ENCODE results near the gene ACSL4.
"Not testable (repeated sequence)": the region's sequence is repeated elsewhere in the genome, so short reads cannot be mapped to it uniquely, and the experiment has no call there.

The ACSL4 gene

GRCh38 chrX:109685656-109686078 lies 47.4 kb downstream of the ACSL4 start:
- no peaks in the 10 kb centered on the region for H3K27me3 ChIP-seq (ENCODE audit: insufficient read depth, poor library complexity, severe bottlenecking)
- H3K4me1 ChIP-seq (ENCODE audit: insufficient read depth, poor library complexity, severe bottlenecking), result no peaks in the 10 kb centered on the region
- H3K9me3 ChIP-seq (ENCODE audit: severe bottlenecking), result no peaks in the 10 kb centered on the region
- H3K27ac ChIP-seq (ENCODE audit: poor library complexity, severe bottlenecking), result no peak overlapping the region
- TF ChIP-seq, protein P1, sequence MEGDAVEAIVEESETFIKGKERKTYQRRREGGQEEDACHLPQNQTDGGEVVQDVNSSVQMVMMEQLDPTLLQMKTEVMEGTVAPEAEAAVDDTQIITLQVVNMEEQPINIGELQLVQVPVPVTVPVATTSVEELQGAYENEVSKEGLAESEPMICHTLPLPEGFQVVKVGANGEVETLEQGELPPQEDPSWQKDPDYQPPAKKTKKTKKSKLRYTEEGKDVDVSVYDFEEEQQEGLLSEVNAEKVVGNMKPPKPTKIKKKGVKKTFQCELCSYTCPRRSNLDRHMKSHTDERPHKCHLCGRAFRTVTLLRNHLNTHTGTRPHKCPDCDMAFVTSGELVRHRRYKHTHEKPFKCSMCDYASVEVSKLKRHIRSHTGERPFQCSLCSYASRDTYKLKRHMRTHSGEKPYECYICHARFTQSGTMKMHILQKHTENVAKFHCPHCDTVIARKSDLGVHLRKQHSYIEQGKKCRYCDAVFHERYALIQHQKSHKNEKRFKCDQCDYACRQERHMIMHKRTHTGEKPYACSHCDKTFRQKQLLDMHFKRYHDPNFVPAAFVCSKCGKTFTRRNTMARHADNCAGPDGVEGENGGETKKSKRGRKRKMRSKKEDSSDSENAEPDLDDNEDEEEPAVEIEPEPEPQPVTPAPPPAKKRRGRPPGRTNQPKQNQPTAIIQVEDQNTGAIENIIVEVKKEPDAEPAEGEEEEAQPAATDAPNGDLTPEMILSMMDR (IDR thresholded peaks at IDR 0.05; ENCODE audit: poor library complexity, severe bottlenecking), result no peak
- no peak overlapping the region for H3K4me3 ChIP-seq (ENCODE audit: severe bottlenecking)
- H3K36me3 ChIP-seq (ENCODE audit: low read depth), result peaks cover 36% of the 10 kb centered on the region
- no peak for ATAC-seq (ENCODE audit: low read depth)
- no peak for DNase-seq (ENCODE audit: low spot score)

DNA sequence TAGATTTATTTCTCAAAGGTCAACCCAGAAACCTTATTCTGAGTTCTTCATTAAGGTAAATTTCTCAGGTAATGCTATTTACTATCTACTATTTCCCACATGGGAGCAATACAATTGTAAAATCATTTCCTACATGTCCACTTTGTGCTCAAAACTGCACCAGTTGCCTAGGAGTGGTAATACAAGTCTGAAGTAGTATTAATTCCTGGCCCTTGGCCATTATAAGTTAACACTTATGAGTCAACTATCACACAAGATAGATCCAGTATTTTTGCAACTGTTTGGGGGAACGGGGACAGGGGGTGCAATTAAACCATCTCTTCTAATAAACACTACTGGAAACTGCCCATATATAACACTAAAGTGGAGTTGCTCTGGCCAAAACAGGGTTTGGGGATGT lies 48.9 kb downstream of the ACSL4 start:
- Histone ChIP-seq H3K27me3 (ENCODE audit: insufficient read depth, poor library complexity, severe bottlenecking) (no peaks in the 10 kb centered on the region), H3K4me3 (ENCODE audit: severe bottlenecking) (no peak overlapping the region), H3K27ac (ENCODE audit: poor library complexity, severe bottlenecking) (no peak overlapping the region), H3K36me3 (ENCODE audit: low read depth) (peaks cover 50% of the 10 kb centered on the region), H3K9me3 (ENCODE audit: severe bottlenecking) (no peaks in the 10 kb centered on the region), H3K4me1 (ENCODE audit: insufficient read depth, poor library complexity, severe bottlenecking) (no peaks in the 10 kb centered on the region)
- DNase-seq (ENCODE audit: low spot score) (no peak), ATAC-seq (ENCODE audit: low read depth) (no peak)
- TF ChIP-seq, protein P1 (IDR thresholded peaks at IDR 0.05; ENCODE audit: poor library complexity, severe bottlenecking), result no peak

DNA sequence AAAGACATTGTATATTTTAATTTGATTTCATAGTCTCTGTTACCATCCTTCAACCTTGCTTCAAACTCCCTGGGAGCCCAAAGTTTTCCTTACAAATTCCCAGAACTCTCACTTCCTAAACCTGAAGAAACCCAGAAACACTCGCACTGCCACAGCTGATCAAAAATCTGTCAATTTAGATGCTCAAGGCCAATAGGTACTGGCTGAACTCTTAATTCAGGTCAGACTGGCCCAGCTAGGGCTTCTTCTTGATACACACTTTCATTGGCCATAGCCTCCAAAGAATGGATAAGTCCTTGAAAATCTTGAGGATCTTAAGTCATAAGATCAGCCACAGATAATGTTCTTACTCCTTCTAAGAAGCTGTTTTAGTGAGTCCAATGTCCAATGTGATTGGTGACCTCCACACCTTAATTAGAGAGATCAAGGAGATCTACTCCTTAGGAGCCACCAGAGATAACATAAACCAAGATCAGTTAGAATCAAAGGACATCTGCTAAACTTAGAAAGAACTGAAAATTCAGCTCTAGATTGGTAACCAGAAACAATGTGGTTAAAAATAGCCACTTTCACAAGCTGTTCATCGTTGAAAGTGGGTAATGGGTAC lies 51.5 kb downstream of the ACSL4 start:
- no peak for DNase-seq (ENCODE audit: low spot score)
- Histone ChIP-seq H3K27ac (ENCODE audit: poor library complexity, severe bottlenecking) (no peak overlapping the region), H3K4me1 (ENCODE audit: insufficient read depth, poor library complexity, severe bottlenecking) (no peaks in the 10 kb centered on the region), H3K4me3 (ENCODE audit: severe bottlenecking) (no peak overlapping the region), H3K36me3 (ENCODE audit: low read depth) (peaks cover 70% of the 10 kb centered on the region), H3K27me3 (ENCODE audit: insufficient read depth, poor library complexity, severe bottlenecking) (no peaks in the 10 kb centered on the region), H3K9me3 (ENCODE audit: severe bottlenecking) (no peaks in the 10 kb centered on the region)
- ATAC-seq (ENCODE audit: low read depth), result no peak
- TF ChIP-seq, protein P1 (IDR thresholded peaks at IDR 0.05; ENCODE audit: poor library complexity, severe bottlenecking), result no peak

DNA sequence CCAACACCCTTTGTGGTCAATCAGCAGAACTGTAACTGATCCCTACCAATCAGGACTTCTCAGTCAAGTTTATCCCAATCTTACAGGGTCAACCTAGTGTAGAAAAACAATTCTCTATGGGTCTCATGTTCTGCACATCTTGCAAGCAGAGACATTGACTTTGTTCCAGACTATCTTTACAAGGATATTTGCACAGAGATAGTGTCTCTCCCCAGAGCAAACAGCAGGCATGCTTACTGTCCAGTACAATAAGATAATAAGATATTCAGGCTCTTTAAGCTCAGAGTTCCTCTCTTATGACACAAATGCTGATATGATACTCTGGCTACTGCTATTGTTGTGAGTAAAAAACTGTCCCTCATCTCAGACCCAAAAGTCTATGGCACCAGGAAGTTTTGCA lies 53.2 kb downstream of the ACSL4 start:
- TF ChIP-seq, protein P1 (IDR thresholded peaks at IDR 0.05; ENCODE audit: poor library complexity, severe bottlenecking), result no peak
- DNase-seq (ENCODE audit: low spot score) (no peak), ATAC-seq (ENCODE audit: low read depth) (no peak)
- no peaks in the 10 kb centered on the region for H3K27me3 ChIP-seq (ENCODE audit: insufficient read depth, poor library complexity, severe bottlenecking)
- no peak overlapping the region for H3K27ac ChIP-seq (ENCODE audit: poor library complexity, severe bottlenecking)
- H3K36me3 ChIP-seq (ENCODE audit: low read depth), result peaks cover 82% of the 10 kb centered on the region
- H3K9me3 ChIP-seq (ENCODE audit: severe bottlenecking), result no peaks in the 10 kb centered on the region
- H3K4me1 ChIP-seq (ENCODE audit: insufficient read depth, poor library complexity, severe bottlenecking), result no peaks in the 10 kb centered on the region
- no peak overlapping the region for H3K4me3 ChIP-seq (ENCODE audit: severe bottlenecking)

DNA sequence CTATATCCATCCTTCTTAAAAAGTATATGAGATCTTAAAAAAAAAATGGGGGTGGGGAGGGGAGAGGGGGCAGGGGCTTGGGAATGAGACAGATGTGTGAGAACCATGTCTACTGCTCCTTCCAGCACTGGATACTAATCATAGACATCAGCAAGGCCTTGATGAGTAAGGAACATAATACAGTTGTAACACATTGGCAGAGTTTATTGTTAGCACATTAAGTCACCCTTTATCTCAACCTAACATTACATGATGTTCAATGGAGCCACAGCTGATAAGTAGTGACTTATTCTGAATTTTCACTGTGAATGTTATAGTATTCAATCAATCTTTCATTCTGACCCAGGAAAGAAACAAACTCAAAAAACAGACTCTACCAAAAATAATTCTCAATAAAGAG lies 60.8 kb downstream of the ACSL4 start:
- peaks cover 52% of the 10 kb centered on the region for H3K36me3 ChIP-seq (ENCODE audit: low read depth)
- no peaks in the 10 kb centered on the region for H3K27me3 ChIP-seq (ENCODE audit: insufficient read depth, poor library complexity, severe bottlenecking)
- no peak for DNase-seq (ENCODE audit: low spot score)
- no peak for ATAC-seq (ENCODE audit: low read depth)
- H3K4me1 ChIP-seq (ENCODE audit: insufficient read depth, poor library complexity, severe bottlenecking), result no peaks in the 10 kb centered on the region
- no peaks in the 10 kb centered on the region for H3K9me3 ChIP-seq (ENCODE audit: severe bottlenecking)
- TF ChIP-seq, protein P1 (IDR thresholded peaks at IDR 0.05; ENCODE audit: poor library complexity, severe bottlenecking), result no peak
- no peak overlapping the region for H3K27ac ChIP-seq (ENCODE audit: poor library complexity, severe bottlenecking)
- H3K4me3 ChIP-seq (ENCODE audit: severe bottlenecking), result no peak overlapping the region

DNA sequence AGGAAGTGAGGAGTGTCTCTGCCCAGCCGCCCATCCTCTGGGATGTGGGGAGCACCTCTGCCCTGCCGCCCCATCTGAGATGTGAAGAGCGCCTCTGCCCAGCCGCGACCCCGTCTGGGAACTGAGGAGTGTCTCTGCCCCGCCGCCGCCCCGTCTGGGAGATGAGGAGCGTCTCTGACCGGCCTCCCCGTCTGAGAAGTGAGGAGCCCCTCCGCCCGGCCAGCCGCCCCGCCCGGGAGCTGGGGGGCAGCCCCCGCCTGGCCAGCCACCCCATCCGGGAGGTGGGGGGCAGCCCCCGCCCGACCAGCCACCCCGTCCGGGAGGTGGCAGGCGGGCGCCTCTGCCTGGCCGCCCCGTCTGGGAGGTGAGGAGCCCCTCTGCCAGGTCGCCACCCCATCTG lies 61.9 kb downstream of the ACSL4 start:
- not testable (repeated sequence) for H3K27me3 ChIP-seq (ENCODE audit: insufficient read depth, poor library complexity, severe bottlenecking); H3K4me1 ChIP-seq (ENCODE audit: insufficient read depth, poor library complexity, severe bottlenecking); H3K27ac ChIP-seq (ENCODE audit: poor library complexity, severe bottlenecking); H3K4me3 ChIP-seq (ENCODE audit: severe bottlenecking); ATAC-seq (ENCODE audit: low read depth); DNase-seq (ENCODE audit: low spot score); H3K9me3 ChIP-seq (ENCODE audit: severe bottlenecking)
- H3K36me3 ChIP-seq (ENCODE audit: low read depth), result peaks cover 60% of the 10 kb centered on the region

Measured in RWPE2 (cell line).